H1 (cell line): ENCODE measurements around the gene MVK.

Source experiments
- ATF3 ChIP-seq: IDR thresholded peaks from 2 replicates; pipeline ENCODE4 v1.6.1; 2011; ENCODE audit warnings: low read depth, mild to moderate bottlenecking, low read length; ENCODE audit not compliant: insufficient read depth
- BRCA1 ChIP-seq: IDR thresholded peaks from 2 replicates; pipeline ENCODE4 v1.6.1; 2012; ENCODE audit warnings: low read depth, low read length, improper control_type of control experiment
- EZH2 ChIP-seq: fragments of 200-600 bp; sonication (generic); IDR thresholded peaks from 2 replicates; pipeline ENCODE4 v1.7.1; 2012; ENCODE audit warnings: low read depth, mild to moderate bottlenecking, moderate library complexity, low read length, inconsistent platforms; ENCODE audit not compliant: severe bottlenecking
- JUND ChIP-seq: IDR thresholded peaks from 2 replicates; pipeline ENCODE4 v1.6.1; 2011; ENCODE audit warnings: mild to moderate bottlenecking, improper control_type of control experiment, low read length
- MAX ChIP-seq: IDR thresholded peaks from 2 replicates; pipeline ENCODE4 v1.6.1; 2012; ENCODE audit warnings: inconsistent platforms
- SAP30 ChIP-seq: fragments of 300-600 bp; sonication (generic); IDR thresholded peaks from 2 replicates; pipeline ENCODE4 v1.7.1; 2012; ENCODE audit warnings: low read length, moderate library complexity, mild to moderate bottlenecking, inconsistent platforms; ENCODE audit not compliant: insufficient read depth, insufficient replicate concordance
- SP1 ChIP-seq: IDR thresholded peaks from 2 replicates; pipeline ENCODE4 v1.6.1; 2011; ENCODE audit warnings: low read depth, low read length
- SP4 ChIP-seq: IDR thresholded peaks from 2 replicates; pipeline ENCODE4 v1.6.1; 2012; ENCODE audit warnings: low read length, inconsistent platforms
- TBP ChIP-seq: IDR thresholded peaks from 2 replicates; pipeline ENCODE4 v1.6.1; 2011; ENCODE audit warnings: low read depth, low read length, improper control_type of control experiment
- TF ChIP-seq, protein P1 (sequence below), 3 experiments: IDR thresholded peaks; 1 replicate in 2 of 3; 2 replicates in 1 of 3; pipeline versions ENCODE4 v1.5.1 to v1.6.1; 2011; ENCODE audit warnings: low read length in 3 of 3, mild to moderate bottlenecking in 3 of 3, inconsistent platforms in 2 of 3, low read depth in 1 of 3, moderate library complexity in 1 of 3; ENCODE audit not compliant: insufficient read depth in 1 of 3; ENCODE audit errors: control extremely low read depth in 1 of 3
- TF ChIP-seq, protein P2 (sequence below): IDR thresholded peaks from 2 replicates; pipeline ENCODE4 v1.6.1; 2011; ENCODE audit warnings: low read length, improper control_type of control experiment

- TF ChIP-seq SP4 (no peak), MAX (no peak), EZH2 (no peak), TBP (no peak), SP1 (no peak), JUND (no peak), SAP30 (no peak), ATF3 (no peak), BRCA1 (no peak)
- TF ChIP-seq, protein P1, sequence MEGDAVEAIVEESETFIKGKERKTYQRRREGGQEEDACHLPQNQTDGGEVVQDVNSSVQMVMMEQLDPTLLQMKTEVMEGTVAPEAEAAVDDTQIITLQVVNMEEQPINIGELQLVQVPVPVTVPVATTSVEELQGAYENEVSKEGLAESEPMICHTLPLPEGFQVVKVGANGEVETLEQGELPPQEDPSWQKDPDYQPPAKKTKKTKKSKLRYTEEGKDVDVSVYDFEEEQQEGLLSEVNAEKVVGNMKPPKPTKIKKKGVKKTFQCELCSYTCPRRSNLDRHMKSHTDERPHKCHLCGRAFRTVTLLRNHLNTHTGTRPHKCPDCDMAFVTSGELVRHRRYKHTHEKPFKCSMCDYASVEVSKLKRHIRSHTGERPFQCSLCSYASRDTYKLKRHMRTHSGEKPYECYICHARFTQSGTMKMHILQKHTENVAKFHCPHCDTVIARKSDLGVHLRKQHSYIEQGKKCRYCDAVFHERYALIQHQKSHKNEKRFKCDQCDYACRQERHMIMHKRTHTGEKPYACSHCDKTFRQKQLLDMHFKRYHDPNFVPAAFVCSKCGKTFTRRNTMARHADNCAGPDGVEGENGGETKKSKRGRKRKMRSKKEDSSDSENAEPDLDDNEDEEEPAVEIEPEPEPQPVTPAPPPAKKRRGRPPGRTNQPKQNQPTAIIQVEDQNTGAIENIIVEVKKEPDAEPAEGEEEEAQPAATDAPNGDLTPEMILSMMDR (IDR thresholded peaks at IDR 0.05; ENCODE audit: control extremely low read depth in 1 of 3, insufficient read depth in 1 of 3, low read depth in 1 of 3, low read length in 3 of 3), result no peak
- TF ChIP-seq, protein P2, sequence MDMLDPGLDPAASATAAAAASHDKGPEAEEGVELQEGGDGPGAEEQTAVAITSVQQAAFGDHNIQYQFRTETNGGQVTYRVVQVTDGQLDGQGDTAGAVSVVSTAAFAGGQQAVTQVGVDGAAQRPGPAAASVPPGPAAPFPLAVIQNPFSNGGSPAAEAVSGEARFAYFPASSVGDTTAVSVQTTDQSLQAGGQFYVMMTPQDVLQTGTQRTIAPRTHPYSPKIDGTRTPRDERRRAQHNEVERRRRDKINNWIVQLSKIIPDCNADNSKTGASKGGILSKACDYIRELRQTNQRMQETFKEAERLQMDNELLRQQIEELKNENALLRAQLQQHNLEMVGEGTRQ, result no peak
Observed at GRCh38 chr12:109562871-109563270, 10.7 kb upstream of the MVK start.
